Smooth muscle cell (in vitro differentiated cells): ENCODE results near the gene TSEN15. TPM values are rescaled to one million over a fixed set of nuclear protein-coding genes. Genes with fewer than 3 reads are reported as not detected.

ENCODE experiments used
- DNase-seq: peaks from one replicate; lab custom pipeline; 2025; ENCODE audit not compliant: unreplicated experiment; lab: John Stamatoyannopoulos, UW
- H2AFZ ChIP-seq: fragments of 200-600 bp; sonication (generic); 2 replicates; pipeline ENCODE4 v1.6.0; 2016; ENCODE audit warnings: antibody characterized with exemption, low read depth, mild to moderate bottlenecking
- H3F3A ChIP-seq: fragments of 200-600 bp; sonication (generic); 2 replicates; pipeline ENCODE4 v1.6.0; 2017; ENCODE audit warnings: antibody characterized with exemption, low read depth
- H3K27ac ChIP-seq: fragments of 200-600 bp; sonication (generic); 2 replicates; pipeline ENCODE4 v1.5.1; 2016; ENCODE audit warnings: low read depth, mild to moderate bottlenecking
- H3K27me3 ChIP-seq: fragments of 200-600 bp; sonication (generic); 2 replicates; pipeline ENCODE4 v1.6.1; 2016; ENCODE audit warnings: low read depth, mild to moderate bottlenecking
- H3K36me3 ChIP-seq: fragments of 200-600 bp; sonication (generic); 2 replicates; pipeline ENCODE4 v1.5.1; 2016; ENCODE audit warnings: low read depth
- H3K4me1 ChIP-seq: fragments of 200-600 bp; sonication (generic); 2 replicates; pipeline ENCODE4 v1.5.1; 2016; ENCODE audit warnings: low read depth
- H3K4me2 ChIP-seq: fragments of 200-600 bp; sonication (generic); 2 replicates; pipeline ENCODE4 v1.6.0; 2016; ENCODE audit warnings: mild to moderate bottlenecking
- H3K4me3 ChIP-seq: fragments of 200-600 bp; sonication (generic); 2 replicates; pipeline ENCODE4 v1.5.1; 2016; ENCODE audit warnings: mild to moderate bottlenecking
- H3K79me2 ChIP-seq: fragments of 200-600 bp; sonication (generic); 2 replicates; pipeline ENCODE4 v1.6.0; 2016; ENCODE audit warnings: low read depth, mild to moderate bottlenecking
- H3K9ac ChIP-seq: fragments of 200-600 bp; sonication (generic); 2 replicates; pipeline ENCODE4 v1.6.0; 2016; ENCODE audit warnings: low read depth
- H3K9me3 ChIP-seq: fragments of 200-600 bp; sonication (generic); replicated peaks from 2 replicates; pipeline ENCODE4 v1.5.1; 2016; ENCODE audit warnings: low read depth
- H4K20me1 ChIP-seq: fragments of 200-600 bp; sonication (generic); 2 replicates; pipeline ENCODE4 v1.6.0; 2016; ENCODE audit warnings: low read depth
- CTCF ChIP-seq: fragments of 200-600 bp; sonication (generic); IDR thresholded peaks from 2 replicates; pipeline ENCODE4 v1.5.1; 2017; ENCODE audit warnings: borderline replicate concordance, mild to moderate bottlenecking, antibody characterized with exemption; ENCODE audit not compliant: insufficient read depth, poor library complexity, severe bottlenecking
- WGBS: methylation state at CpG from one replicate; pipeline ENCODE4 v1.1.7; 2016; ENCODE audit warnings: low lambda C conversion rate; 5-methylcytosine and 5-hydroxymethylcytosine counted together
- polyA plus RNA-seq: library from polyadenylated mRNA; unstranded; fragments of >200 nt; fragmentation: Nextera tagmentation; extraction: Ambion mirVana; gene quantifications from 2 replicates; pipeline ENCODE4 v1.2.1, GENCODE V29; 2016
- total RNA-seq: library from RNA; depleted of rRNA; stranded (reverse); fragments of >200 nt; gene quantifications from 2 replicates; pipeline ENCODE4 v1.2.3, GENCODE V29; 2014

The TSEN15 gene
- total and polyA plus RNA-seq, 2 experiments from 2014 or later, result 35.6 to 82.0 TPM

GRCh38 chr1:184114818-184115398 lies 63.4 kb downstream of the TSEN15 start:
- H3K4me3 ChIP-seq, result no peak overlapping the region
- H3K9ac ChIP-seq, result no peak overlapping the region
- H3K4me2 ChIP-seq, result no peak overlapping the region
- no peaks in the 10 kb centered on the region for H3K79me2 ChIP-seq
- no peak overlapping the region for H2AFZ ChIP-seq
- no peaks in the 10 kb centered on the region for H3F3A ChIP-seq
- H4K20me1 ChIP-seq, result no peaks in the 10 kb centered on the region
- DNase-seq, result no peak
- H3K27ac ChIP-seq, result no peak overlapping the region
- H3K4me1 ChIP-seq, result no peaks in the 10 kb centered on the region
- H3K9me3 ChIP-seq, result no peaks in the 10 kb centered on the region
- TF ChIP-seq CTCF, result no peak
- no peaks in the 10 kb centered on the region for H3K36me3 ChIP-seq
- H3K27me3 ChIP-seq, result no peaks in the 10 kb centered on the region

- H4K20me1 ChIP-seq, result no peaks in the 10 kb centered on the region
- no peak overlapping the region for H3K9ac ChIP-seq
- H3F3A ChIP-seq, result no peaks in the 10 kb centered on the region
- TF ChIP-seq CTCF, result no peak
- no peak overlapping the region for H2AFZ ChIP-seq
- no peaks in the 10 kb centered on the region for H3K36me3 ChIP-seq
- H3K27me3 ChIP-seq, result no peaks in the 10 kb centered on the region
- WGBS, result 73% methylated on average over 2 of the region's 2 CpGs
- no peak overlapping the region for H3K27ac ChIP-seq
- H3K79me2 ChIP-seq, result no peaks in the 10 kb centered on the region
- no peak overlapping the region for H3K4me2 ChIP-seq
- no peaks in the 10 kb centered on the region for H3K4me1 ChIP-seq
- no peak overlapping the region for H3K4me3 ChIP-seq
- no peak for DNase-seq
- no peaks in the 10 kb centered on the region for H3K9me3 ChIP-seq
Measured at GRCh38 chr1:184116287-184116686, 64.8 kb downstream of the TSEN15 start.

GRCh38 chr1:184118046-184118445 lies 66.5 kb downstream of the TSEN15 start:
- Histone ChIP-seq H3K27ac (peak overlapping the region; percentile 55), H3F3A (no peaks in the 10 kb centered on the region), H3K27me3 (no peaks in the 10 kb centered on the region), H2AFZ (no peak overlapping the region), H3K9ac (peak overlapping the region; percentile 3), H3K4me2 (no peak overlapping the region), H4K20me1 (no peaks in the 10 kb centered on the region), H3K9me3 (no peaks in the 10 kb centered on the region), H3K4me1 (no peaks in the 10 kb centered on the region), H3K4me3 (no peak overlapping the region), H3K79me2 (no peaks in the 10 kb centered on the region), H3K36me3 (no peaks in the 10 kb centered on the region)
- no peak for TF ChIP-seq CTCF
- no peak for DNase-seq
- WGBS, result 31% methylated on average over 2 of the region's 2 CpGs

Other genes starting within 250 kb of the TSEN15 start
- gene RGL1, start 246.6 kb upstream of the TSEN15 start, total RNA-seq, result 21.1 and 26.3 TPM in 2 replicates
- gene RGL1, start 246.6 kb upstream of the TSEN15 start, polyA plus RNA-seq, result 13.4 and 21.4 TPM in 2 replicates
- gene COLGALT2, start 14.0 kb upstream of the TSEN15 start, total RNA-seq, result 0.22 and 0.31 TPM in 2 replicates
- 0.61 and 0.73 TPM in 2 replicates for gene COLGALT2, start 14.0 kb upstream of the TSEN15 start, polyA plus RNA-seq